Body of pancreas (tissue), 4 donors: ENCODE measurements around the gene SLC1A2. TPM values are rescaled to one million over a fixed set of nuclear protein-coding genes. Genes with fewer than 3 reads are reported as not detected.
A peak's percentile ranks its signal among the peaks of the same experiment; 100 is the strongest.

Source experiments
- ATAC-seq: fragments of 150-250 bp; one replicate; pipeline ENCODE4 v1.9.1; 2016
- DNase-seq, 4 donors: peaks; one replicate each; pipeline ENCODE4 v3.0.0-alpha.2; 2019
- H3K27ac ChIP-seq, 4 donors: fragments of 200-600 bp; sonication (generic); 1 replicate in 3 of 4; 2 replicates in 1 of 4; pipeline versions ENCODE4 v1.5.1 to v1.6.1; 2016 to 2019; ENCODE audit warnings: mild to moderate bottlenecking in 1 of 4, mixed read lengths in 1 of 4, moderate library complexity in 1 of 4
- H3K27me3 ChIP-seq, 2 donors: fragments of 200-600 bp; sonication (generic); one replicate each; pipeline ENCODE4 v1.6.0; 2016; ENCODE audit warnings: mild to moderate bottlenecking in 1 of 2
- H3K36me3 ChIP-seq, 2 donors: fragments of 200-600 bp; sonication (generic); replicated peaks in 1 of 2; 2 replicates each; pipeline ENCODE4 v1.5.1; 2016; ENCODE audit warnings: low read depth in 2 of 2; ENCODE audit not compliant: insufficient read depth in 1 of 2
- H3K4me1 ChIP-seq: fragments of 200-600 bp; sonication (generic); one replicate; pipeline ENCODE4 v1.6.0; 2016
- H3K4me3 ChIP-seq, 2 donors: fragments of 200-600 bp; sonication (generic); 1 replicate in 1 of 2; 2 replicates in 1 of 2; pipeline ENCODE4 v1.5.1; 2016 to 2019
- H3K9me3 ChIP-seq, 3 donors: fragments of 200-600 bp; sonication (generic); 1 replicate in 2 of 3; 2 replicates in 1 of 3; pipeline ENCODE4 v1.5.1; 2016
- CTCF ChIP-seq, 7 experiments: fragments of 450-650 bp in 4 of 7; fragments of 200-600 bp in 3 of 7; sonication (generic) in 3 of 7; IDR thresholded peaks; one replicate each; pipeline ENCODE4 v1.5.1; 2016 to 2019; ENCODE audit warnings: antibody characterized with exemption in 7 of 7
- POLR2A ChIP-seq, 3 donors: fragments of 450-650 bp; IDR thresholded peaks; one replicate each; pipeline ENCODE4 v1.6.1; 2016; ENCODE audit warnings: antibody characterized with exemption in 3 of 3, mild to moderate bottlenecking in 2 of 3
- WGBS, 2 donors: methylation state at CpG; one replicate each; pipeline ENCODE4 v1.1.5; 2017; 5-methylcytosine and 5-hydroxymethylcytosine counted together
- intact Hi-C: fragments of 100-400 bp; cut with DNase I; formaldehyde crosslinking; loops from one replicate; pipeline ENCODE4 v1.15.1; 2023
- total RNA-seq, 2 donors: library from RNA; depleted of rRNA; stranded (reverse); fragments of >200 nt; gene quantifications; one replicate each; pipeline ENCODE4 v1.1.0, GENCODE V29; 2016

SLC1A2 gene
- total RNA-seq, 2 donors from 2014 or later = 23.1 to 73.7 TPM

- intact Hi-C loops = no loop called here
- no peaks in the 10 kb centered on the region for H3K27me3 ChIP-seq
- WGBS, 2 donors = 88 to 91% methylated on average over 3 of the region's 3 CpGs
- DNase-seq = no peak
- H3K4me1 ChIP-seq = peaks cover 43% of the 10 kb centered on the region
- H3K27ac ChIP-seq = peak overlapping the region in 2 of 4 donors; percentile 60 to 72
- peaks cover 0 to 5% of the 10 kb centered on the region in 2 donors for H3K36me3 ChIP-seq
- H3K9me3 ChIP-seq = no peaks in the 10 kb centered on the region
- no peak for TF ChIP-seq POLR2A (IDR thresholded peaks at IDR 0.05)
- no peak for TF ChIP-seq CTCF (IDR thresholded peaks at IDR 0.05)
- no peak for ATAC-seq
- no peak overlapping the region for H3K4me3 ChIP-seq
These were observed 184.8 kb downstream of the SLC1A2 start for GRCh38 chr11:35234460-35235156.

- TF ChIP-seq CTCF (IDR thresholded peaks at IDR 0.05) (no peak), POLR2A (IDR thresholded peaks at IDR 0.05) (no peak)
- H3K27me3 ChIP-seq = no peaks in the 10 kb centered on the region
- peaks cover 37% of the 10 kb centered on the region for H3K4me1 ChIP-seq
- no peak overlapping the region for H3K4me3 ChIP-seq
- H3K27ac ChIP-seq = no peak overlapping the region
- H3K9me3 ChIP-seq = no peaks in the 10 kb centered on the region
- DNase-seq (no peak), ATAC-seq (no peak)
- WGBS, 2 donors = 87 to 100% methylated on average over 1 of the region's 1 CpG
- intact Hi-C loops = no loop called here
- H3K36me3 ChIP-seq = peaks cover 0 to 5% of the 10 kb centered on the region in 2 donors
These were observed 185.8 kb downstream of the SLC1A2 start for GRCh38 chr11:35233518-35233917.

GRCh38 chr11:35232891-35233330 lies 186.4 kb downstream of the SLC1A2 start:
- WGBS, 2 donors = 91 to 94% methylated on average over 4 of the region's 4 CpGs
- Histone ChIP-seq H3K27ac (no peak overlapping the region), H3K36me3 (peaks cover 0 to 5% of the 10 kb centered on the region in 2 donors), H3K4me1 (peaks cover 30% of the 10 kb centered on the region), H3K27me3 (no peaks in the 10 kb centered on the region), H3K4me3 (no peak overlapping the region), H3K9me3 (no peaks in the 10 kb centered on the region)
- TF ChIP-seq POLR2A (IDR thresholded peaks at IDR 0.05) (no peak), CTCF (IDR thresholded peaks at IDR 0.05) (no peak)
- intact Hi-C loops = no loop called here
- ATAC-seq (no peak), DNase-seq (no peak)

- intact Hi-C loops = no loop called here
These were observed 188.1 kb downstream of the SLC1A2 start for GRCh38 chr11:35231076-35231860.

More at GRCh38 chr11:35231076-35231860, 188.1 kb downstream of the SLC1A2 start:
- peaks cover 14% of the 10 kb centered on the region for H3K4me1 ChIP-seq
- no peak for ATAC-seq
- H3K27ac ChIP-seq = no peak overlapping the region
- no peak overlapping the region for H3K4me3 ChIP-seq
- peaks cover 0 to 5% of the 10 kb centered on the region in 2 donors for H3K36me3 ChIP-seq
- TF ChIP-seq CTCF (IDR thresholded peaks at IDR 0.05) = peak in 1 of 7 experiments; percentile 3
- TF ChIP-seq POLR2A (IDR thresholded peaks at IDR 0.05) = no peak
- DNase-seq = no peak
- no peaks in the 10 kb centered on the region for H3K27me3 ChIP-seq
- no peaks in the 10 kb centered on the region for H3K9me3 ChIP-seq
- 79 to 93% methylated on average over 5 of the region's 5 CpGs for WGBS, 2 donors
